ENCODE measurements around the gene TC2N.
"Not testable (repeated sequence)": the region's sequence is repeated elsewhere in the genome, so short reads cannot be mapped to it uniquely, and the experiment has no call there.

Gene TC2N

DNA sequence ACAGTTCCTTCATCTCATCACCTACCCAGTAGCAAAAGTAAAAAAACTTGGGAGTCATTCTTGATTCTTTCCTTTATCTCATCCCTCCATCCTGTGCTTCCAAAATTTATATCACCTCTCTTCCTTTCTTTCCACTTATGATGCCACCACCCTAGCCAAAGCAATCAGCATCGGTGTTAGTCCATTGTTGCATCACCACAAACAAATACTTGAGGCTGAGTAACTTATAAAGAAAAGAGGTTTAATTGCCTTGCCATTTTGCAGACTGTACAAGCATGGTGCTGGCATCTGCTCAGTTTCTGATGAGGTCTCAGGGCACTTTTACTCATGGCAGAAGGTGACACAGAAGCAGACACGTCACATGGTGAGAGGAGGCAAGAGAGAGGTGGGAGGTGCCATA, 115.6 kb downstream of the TC2N start:
- no peak for DNase-seq

DNA sequence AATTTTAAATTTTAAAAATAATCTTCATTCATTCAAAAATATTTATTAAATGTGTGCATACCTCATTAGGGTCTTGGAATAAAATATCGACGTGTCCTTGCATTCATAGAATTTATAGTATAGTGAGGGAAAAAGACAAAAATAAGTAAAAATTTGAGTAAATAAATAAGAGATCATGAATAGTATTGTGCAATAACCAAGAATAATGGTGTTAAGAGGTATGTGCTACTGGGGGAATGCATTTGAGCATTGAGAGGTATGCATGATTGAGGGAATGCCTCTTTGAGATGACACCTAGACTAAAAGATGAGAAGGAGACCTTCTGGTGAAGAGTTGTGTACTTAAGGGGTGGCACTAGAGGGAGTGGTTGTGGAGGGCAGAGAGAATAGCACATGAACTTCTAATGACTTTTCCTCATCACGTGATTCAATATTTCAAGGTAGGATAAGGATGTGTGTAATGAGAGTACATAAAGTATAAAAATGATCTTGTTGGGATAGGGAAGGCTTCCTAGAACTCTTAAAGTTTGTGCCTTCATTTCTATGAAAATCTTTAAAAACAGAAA, 116.6 kb downstream of the TC2N start:
- DNase-seq: no peak

DNA sequence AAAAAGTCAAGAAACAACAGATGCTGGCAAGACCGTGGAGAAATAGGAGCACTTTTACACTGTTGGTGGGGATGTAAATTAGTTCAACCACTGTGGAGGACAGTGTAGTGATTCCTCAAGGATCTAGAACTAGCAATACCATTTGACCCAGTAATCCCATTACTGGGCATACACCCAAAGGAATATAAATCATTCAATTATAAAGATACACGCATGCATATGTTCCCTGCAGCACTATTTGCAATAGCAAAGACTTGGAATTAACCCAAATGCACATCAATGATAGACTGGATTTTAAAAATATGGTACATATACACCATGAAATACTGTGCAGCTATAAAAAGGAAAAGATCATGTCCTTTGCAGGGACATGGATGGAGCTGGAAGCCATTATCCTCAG, 117.5 kb downstream of the TC2N start:
- no peak for DNase-seq

DNA sequence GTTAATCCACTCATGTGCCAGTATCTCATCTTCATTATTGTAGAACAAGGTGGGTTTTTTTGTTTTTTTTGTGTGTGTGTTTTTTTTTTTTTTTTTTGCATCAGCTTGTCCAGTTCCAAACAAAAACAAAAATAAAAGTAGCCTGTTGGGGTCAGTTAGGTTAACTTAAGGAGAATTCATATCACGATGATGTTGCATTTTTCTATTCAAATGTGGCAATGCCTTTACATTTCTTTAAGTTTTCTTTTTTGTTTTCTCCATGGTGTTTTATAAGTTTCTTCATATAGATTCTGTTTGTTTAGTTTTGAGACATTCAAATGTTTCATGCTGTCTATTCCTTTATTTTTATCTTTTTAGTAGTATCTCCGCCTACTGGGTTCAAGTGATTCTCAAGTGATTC, 119.3 kb downstream of the TC2N start:
- no peak for DNase-seq

DNA sequence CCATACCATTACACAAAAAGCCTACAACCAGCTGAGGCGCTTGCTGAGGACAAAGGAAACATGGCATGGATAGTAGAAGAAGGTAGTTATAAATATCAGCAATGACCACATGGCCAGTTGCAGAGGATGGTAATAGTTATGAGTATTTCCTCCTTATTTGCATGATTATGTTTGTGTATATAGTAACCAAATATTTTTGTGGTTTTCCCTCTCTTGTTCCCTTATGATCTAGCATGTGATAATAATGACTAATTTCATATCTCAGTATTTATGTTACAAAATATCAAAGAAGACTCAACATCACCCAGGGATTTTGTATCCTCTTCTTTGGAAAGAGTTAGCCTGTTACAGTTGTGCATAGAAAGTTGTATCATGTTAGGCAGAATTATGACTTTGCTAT, 122.0 kb downstream of the TC2N start:
- no peak for DNase-seq

DNA sequence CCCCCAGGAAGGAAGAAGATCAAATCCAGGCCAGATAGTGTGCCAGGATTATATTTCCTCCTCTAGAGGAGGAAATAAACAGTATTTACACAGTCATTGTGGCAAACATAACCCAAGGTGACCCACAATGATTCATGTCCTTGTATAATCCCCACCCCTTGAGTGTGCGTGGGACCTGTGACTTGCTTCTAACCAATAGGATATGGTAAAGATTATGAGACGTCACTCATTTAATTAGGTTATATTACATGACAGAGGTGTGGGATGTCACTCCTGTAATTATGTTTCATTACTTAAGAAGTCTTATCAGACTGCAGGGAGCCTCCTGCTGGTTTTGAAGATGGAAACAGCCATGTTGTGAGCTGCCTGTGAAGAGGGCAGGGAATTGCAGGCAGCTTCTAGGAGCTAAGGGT, 123.3 kb downstream of the TC2N start:
- DNase-seq: no peak

DNA sequence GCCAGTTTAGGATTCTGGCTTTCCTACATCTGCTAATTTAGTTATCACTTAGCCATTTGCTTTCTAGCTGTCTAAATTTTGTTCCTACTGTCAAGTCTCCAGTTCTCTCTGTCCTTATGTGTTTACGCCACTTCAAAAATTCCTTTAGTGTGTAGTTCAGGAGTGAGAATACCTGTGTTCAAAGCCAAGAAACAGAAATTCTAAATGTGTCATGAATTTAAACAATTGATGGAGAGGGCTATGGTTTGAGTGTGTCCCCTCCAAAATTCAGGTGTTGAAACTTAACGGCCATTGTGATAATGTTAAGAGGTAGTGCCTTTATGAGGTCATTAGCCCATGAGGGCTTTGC, 124.1 kb downstream of the TC2N start:
- no peak for DNase-seq

DNA sequence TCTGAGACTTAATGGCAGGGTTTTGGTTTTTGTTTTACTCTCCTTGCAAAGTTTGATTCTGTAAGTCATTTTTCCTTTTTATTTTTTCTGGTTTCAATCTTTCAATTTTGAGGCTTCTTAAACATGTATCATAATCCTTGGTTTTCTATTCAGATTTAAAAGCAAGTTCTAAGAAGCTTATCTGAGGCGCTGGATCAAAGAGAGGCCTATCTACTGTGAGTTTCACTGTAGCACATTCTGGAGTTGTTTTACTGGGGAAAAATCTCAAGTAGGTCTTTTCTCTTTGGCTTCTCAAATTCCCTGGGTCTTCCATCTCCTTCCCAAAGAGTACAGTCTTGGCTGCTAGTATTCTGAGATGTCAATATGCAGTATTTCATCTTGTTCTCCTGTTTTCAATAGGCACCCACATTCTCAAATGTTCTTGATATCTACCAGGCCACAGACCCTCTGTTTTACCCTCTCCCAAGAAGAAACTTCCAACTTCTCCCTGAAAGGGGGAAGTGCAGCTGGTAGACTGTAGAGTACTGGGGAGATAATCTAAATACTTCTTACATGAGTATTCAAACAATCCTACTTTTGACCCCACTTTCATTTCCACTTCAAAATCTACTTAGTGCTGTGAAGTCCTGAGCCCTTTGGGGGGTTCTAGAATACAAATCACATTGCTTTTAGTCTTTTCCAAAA, 124.6 kb downstream of the TC2N start:
- DNase-seq: no peak

DNA sequence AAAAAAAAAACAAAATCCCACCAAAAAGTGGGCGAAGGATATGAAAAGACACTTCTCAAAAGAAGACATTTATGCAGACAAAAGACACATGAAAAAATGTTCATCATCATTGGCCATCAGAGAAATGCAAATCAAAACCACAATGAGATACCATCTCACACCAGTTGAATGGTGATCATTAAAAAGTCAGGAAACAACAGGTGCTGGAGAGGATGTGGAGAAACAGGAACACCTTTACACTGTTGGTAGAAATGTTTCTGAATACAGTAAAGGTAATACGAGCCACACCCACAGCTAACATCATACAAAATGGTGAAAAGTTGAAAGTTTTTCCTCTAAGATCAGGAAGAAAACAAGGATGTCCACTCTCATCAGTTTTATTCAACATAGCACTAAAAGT, 127.5 kb downstream of the TC2N start:
- DNase-seq: not testable (repeated sequence)

DNA sequence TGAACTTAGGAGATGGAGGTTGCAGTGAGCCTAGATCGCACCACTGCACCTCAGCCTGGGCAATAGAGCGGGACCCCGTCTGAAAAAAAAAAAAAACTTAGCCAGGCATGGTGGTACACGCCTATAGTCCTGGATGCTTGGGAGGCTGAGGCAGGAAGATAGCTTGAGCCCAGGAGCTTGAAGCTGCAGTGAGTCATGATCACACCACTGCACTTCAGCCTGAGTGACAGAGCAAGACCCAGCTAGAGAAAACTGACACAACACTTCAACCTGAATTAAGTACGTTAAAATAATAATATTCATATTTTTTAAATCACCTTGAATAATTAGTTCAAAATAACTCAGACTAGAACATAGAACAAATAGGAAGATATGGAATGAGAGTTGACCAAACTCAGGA, 129.7 kb downstream of the TC2N start:
- DNase-seq: no peak

DNA sequence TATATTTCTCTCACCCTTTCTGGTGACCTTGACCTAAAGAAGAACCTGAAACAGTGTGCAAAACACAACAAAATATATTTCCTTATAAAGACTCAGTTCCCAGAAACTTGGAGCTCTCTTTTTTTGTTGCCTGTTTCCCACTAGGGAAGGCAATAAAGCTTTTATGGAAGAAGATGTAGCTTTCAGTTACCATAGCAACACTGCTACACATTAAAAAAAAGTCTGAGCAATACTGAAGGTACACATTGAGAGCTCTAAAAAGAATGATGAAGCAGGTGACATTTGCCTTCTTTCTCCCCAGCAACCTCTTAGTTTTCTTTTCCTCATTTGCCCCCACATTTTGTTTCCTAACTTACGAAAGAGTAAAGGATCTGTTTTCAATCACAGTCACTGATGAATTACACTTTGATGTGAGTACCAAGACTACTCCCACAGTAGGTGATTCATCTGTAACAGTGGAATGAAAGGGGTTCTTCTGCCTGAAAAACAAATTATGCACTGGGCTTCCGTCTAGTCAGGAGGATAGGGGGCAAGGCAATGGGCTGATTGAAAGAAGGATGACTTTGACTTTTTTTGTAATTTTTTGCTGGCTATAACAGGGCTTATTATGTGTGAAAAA, 134.4 kb downstream of the TC2N start:
- no peak for DNase-seq

DNA sequence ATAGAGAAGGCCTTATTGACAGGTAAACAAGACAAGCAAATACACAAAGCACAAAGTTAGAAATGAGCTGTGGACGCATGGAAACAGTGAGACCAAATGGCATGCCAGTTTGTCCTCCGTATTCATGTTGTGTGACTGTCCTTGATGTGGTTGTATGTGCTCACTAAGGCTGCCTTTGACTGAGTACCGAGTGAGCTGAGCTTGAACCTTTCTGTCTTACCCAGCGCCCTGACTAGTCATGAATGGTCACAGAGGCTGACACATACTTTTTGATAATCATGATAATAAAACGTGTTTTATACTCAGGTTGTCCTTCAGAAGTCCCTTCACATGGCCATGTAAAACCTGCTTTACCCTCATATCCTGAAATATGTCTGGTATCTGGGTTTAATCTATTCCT, 134.9 kb downstream of the TC2N start:
- no peak for DNase-seq

DNA sequence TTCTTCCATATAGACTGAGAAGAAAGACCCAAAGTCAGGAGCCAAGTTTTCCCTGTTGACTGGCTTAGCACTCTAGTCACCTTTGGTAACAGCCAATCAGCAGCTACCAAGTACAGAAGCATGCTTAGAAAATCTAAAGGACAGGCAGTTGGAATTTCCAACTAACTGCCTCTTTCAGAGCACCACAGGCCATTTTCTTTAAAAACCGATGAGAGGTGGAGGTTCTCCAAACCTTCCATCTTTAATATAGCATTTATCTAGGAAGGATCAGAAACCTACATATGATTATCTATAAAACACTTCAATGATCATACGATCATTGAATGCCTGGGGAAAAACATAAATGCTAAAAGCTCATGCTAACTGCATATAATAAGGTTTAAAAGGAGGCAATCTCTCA, 135.3 kb downstream of the TC2N start, which contains the start of gene CATSPERB:
TSS of gene CATSPERB (minus strand) at position 101 of the 400 bp plus-strand sequence. CDS start 2,607 bp downstream, outside the sequence.
- DNase-seq: no peak

DNA sequence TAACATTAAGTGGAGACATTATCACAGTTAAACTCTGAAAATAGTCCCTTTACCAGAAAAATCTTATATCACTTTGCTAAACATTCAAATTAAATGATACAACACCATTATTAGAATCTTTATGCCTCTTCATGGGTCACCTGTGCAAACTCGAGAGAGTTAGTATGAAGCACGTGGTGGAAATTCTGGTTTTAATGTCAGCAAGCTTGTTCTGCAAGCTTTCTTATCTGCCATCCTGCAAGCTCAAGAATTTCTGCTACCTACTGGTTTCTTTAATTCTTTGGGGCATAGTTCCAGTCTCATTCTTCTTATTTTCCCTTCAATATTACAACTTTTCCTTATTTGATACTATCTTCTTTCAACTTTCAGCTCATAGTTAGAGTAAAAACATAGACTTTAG, 136.3 kb downstream of the TC2N start:
- DNase-seq: no peak

DNA sequence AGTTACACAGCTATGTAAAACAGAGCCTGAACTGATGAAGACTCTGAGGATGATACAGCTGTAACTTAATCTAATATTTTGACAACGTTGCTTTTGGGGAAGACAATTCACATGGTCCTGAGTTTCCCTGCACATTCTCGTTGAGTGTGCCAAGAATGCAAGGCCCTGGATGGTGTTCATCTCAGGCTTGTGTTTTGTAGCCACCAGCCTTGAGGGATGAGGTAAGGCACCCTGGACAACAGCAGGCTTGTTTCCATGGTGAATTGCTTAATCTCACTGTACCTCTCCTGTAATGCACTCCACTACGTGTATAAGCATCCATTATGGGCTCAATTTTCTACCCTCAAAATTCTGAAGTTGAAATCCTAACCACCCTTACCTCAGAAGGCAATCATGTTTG, 137.6 kb downstream of the TC2N start:
- DNase-seq: no peak

Data from CD4-positive, alpha-beta T cell treated with Interleukin-4 for 4 hours (primary cell).